ENCODE measurements around the gene CALML3.

Gene CALML3

DNA sequence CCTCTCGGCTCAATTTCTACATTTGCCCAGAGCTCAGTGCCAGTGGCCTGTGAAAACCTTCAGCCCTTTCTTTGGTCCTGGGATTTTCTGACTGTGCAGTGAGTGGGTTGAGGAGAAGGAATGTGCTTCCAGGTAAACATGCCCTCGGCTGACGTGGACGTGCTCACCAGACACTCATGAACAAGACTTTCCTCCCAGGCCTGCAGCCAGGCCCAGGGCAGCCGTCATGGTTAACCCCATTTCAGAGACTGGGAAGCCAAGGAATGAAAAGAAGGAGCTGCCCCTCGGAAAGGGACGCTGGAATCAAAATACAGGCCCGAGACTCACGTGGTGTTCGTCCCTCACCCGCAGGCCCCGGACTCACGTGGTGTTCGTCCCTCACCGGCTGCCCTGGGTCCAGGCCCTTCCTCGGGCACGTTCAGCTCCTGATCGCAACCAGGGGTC is 16.6 kb upstream of the CALML3 start:
- no peak for DNase-seq

DNA sequence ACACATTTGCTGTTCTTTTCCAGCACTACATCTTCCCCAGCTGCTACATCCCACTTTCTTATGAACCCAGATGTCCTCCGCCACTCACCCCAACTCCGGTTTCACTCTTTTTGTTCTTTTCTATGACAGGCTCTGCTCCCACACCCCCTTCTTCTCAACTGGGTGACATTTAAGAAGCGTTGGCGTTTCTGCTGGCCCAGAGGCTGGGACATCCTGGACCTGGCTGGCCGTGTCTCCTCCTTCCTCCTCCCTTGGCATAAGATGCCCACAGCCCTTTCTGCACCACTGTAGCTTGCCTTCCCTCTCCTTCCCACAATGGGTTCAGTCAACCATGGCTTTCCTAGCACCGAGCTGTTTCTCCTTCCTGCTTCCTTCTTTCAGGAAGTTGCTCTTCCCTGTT is 16.0 kb upstream of the CALML3 start:
- no peak for DNase-seq

DNA sequence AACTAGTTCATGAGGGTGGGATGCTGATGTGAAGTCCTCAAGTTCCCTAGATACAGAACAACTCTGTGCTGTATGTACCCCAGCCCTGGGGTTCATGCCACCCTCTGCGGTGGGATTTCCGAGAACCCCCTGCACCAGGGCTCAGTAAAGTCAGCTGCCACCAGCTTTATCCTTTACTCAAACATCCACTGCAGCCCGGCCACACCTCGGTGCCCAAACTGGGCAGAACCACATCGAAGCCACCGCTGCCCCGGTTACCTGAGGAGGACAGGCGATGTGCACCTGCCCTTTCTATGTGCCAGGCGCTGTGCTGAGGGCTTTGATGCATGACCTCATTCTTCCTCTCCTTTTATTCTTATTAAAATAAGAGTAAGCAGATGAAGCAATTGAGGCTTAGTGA is 15.5 kb upstream of the CALML3 start:
- no peak for DNase-seq

DNA sequence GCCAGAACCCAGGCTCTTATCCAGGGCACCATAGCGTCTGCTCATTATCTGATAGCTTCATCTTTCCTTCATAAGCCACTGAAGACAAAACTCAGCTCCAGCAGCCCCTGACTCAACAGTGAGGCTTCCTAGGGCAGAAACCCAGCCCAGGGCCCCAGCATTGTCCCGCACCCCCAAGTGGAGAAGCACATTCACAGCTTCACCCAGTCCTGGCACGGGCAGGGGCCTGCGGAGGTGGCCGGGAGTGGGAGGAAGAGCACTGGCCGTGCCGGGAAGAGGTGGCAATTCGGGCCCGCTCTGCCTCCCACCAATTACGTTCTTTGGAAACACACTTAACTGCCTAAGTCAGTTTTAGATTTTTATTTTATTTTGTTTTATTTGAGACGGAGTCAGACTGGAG is 15.1 kb upstream of the CALML3 start:
- no peak for DNase-seq

DNA sequence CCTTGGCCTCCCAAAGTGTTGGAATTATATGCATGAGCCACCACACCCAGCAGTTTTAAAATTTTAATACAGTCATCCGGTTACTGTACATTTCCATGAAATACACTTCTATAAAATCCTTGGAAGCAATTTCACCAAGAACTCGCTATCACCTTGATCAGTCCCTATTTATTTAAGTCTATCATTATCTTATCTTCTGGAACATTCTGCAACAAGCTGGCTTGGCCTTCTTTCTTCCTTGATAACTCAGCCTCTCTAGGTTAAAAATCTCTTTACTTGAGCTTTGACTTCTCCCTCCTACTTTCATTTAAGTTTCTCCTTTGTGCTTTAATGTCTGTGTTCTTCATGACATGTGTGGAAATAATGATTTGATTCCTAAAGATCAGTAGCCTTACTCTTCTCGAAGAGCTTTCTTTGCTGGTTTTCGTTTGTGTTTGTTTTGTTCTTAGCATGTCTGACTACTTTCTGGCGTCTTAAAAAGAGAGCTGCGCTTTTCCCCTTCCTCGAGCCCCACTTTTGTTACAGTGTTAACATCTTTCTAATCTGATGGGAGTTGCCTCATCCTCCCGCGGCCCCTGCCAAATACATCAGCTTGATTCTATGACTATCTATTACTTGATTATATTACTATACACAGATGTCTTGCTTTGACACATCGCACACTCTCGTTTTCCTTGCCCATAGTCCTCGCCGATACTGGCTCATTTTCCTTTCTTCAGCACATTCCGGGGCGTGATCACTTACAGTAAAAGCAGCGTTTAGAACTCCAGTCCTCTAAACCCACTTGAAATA is 14.3 kb upstream of the CALML3 start:
- no peak for DNase-seq

DNA sequence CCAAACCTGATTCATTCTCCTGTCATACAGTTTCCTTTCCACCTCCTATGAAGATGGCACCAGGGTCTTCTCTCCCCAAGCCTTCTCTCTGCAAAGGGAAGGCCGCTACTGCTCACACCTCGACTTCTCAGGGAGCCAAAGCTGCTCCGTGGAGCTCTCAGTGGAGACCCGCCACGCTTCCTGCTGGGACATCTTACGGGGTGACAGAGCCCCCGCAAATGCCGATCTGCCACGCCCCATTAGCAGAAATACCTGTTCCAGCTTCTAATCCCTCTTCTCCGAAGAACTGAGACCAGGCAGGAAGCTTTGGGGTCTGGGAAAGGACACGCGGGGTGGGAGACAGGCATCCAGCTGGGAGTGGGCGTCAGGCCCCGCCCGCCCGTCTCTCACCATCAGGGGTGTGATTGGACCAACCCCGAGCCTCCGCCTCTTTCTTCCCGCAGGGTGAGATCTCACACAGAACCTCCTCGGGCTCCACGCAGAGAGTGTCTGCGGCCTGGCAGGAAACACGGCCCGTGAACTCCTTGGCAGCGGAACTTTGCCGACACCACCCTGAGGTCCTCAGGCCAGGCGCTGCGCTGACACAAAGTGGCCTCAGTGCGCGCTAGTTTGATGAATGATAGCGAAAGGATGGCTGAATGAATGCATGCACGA is 13.4 kb upstream of the CALML3 start:
- DNase-seq, result no peak

DNA sequence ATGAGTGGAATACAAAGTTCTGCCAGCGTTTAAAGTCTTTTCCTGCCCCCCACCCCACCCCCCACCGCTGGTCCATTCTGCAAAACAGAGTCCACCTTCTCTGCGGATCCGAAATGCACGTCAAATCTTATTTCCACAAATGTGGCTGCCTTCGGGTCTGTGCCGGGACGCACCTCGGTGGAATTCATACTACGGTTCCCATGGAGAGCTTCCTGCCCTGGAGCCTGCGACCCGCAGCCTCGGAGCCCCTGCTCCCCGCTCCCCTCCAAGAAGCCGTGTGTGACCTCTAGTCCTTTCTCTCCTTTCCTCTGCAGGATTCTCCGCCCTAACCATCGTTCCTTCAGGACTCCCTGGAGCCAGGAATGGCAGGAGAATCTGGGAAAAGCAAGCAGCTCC is 12.9 kb upstream of the CALML3 start:
- no peak for DNase-seq

DNA sequence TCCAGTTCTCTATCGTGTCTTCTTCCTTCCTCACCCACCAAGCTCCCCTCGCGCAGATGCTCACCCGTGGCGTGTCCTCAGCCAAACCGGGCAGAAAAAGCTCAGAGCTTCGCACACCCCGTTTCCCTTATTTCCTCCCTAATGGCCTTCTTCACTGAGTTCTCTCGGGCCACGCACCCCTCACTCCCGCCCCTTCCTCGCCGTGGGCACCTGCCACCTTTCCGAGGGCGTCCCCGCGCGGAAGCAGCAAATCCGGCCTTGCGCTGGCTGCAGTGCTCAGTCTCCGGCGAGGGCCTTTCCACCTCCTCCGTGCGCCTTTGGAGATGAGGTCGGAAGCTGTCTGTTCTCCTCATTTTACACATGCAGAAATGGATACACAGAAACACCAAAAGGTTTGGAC is 12.4 kb upstream of the CALML3 start:
- no peak for DNase-seq

DNA sequence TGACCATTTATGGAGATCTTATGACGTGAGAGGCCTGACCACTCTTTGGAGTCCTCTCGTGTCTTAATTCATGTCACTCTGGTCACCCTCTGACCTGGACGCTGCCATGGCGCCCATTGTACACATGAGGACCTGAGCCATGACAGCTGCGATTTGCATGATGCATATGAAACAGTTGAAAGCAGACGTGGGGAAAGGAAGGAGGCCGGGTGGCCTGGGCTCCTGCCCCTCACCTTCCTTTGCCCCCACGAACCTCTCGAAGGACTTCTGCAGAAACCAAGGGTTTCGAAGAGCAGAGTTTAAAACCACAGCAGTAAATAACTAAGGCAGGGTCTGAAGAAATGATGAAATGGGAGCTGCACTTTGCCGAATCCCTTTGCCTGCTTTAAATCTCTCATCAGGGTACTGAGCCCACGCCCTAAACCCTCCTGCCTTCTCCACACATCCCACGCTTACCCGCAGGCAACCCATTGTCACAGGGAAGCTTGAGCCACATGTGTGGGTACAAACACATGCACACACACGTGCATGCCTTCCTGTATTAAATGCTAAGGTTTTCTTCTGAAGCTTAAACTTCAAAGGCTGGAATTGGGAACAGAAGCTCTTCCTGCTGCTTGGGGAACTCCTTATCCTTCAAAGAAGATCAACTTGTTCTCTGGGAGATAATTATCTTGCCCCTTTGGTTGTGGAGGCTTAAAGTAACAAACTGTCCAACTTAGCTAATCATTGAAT is 11.7 kb upstream of the CALML3 start:
- DNase-seq, result no peak

DNA sequence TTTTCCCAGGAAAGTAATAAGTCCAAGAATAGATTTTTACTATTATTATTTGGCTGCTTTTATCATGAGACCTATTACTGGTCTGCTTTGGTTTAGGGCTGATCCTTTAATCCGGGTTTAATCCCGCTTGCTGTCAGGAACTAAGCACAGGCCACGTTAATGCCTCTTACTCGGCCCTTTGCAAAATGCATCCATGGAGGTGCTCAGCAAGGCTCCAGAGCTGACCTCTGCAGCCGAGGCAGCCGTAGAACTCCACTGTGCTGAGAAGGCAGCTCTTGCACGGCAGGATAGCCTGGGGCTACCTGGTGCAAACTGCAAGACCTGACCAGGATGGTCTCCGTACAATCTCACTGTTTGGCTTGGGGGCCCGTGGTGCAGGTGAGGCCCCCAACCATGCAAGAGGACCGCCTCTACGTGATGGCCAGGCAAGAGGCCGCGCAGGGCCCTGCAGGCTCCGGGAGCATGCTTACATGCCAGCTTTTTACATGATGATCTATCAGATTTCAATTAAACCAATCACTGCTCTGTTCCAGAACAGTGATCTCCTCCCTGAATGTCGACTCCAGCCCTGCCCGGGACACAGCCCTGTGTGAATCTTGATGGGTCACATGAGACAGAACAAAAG is 10.4 kb upstream of the CALML3 start:
- DNase-seq, result no peak

DNA sequence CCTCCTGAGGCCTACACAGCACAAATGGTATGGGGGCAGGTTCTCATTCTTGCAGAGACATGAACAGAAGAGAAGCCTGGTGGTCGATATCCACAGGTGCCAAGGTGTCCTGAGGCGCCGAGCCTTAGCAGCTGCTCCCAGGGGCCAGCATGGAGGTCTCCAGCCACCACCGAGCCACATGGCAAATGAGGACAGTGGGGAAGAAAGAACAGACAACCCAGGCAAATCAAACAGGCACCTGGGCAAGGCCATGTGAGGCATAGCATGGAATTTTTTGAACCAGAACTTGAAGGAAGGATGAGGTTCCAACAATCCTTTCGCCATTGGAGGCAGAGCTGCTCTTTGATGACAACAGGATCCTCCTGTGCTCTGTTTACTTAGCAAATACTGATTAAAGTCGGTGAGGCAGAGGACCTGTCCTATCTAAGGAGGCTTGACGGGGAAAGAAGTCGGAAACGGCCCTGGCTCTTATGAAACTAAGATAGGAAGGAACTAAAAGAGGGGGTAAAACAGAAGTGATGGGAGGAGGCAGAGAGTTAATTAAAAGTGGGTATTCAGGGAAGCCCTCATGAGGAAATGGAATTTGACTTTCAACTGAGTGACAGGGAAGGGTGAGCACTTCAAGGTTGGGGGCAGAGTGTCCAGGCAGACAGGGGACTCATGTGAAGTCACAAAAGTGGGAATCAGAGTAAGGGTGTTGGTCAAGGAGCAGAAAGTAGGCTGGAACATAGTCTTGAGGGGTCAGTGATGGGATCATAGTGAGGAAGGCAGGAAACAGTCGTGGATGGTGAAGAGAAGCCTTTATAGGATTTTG is 8.6 kb upstream of the CALML3 start:
- DNase-seq, result no peak

DNA sequence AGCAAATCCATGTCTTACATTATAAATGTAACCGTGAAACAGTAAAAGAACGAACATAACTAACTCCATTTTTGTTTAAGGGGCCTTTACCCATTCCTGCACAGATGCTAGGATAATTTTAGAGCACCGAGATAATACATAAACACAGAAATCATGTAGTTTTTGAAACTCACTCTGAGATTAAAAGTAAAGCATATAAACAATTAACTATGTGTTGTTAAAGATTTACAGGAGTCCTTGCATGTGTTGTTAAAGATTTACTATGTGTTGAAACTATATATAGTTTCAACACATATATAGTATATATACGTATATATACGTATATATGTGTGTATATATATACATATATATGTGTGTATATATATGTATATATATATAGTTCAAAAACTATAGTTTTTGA is 7.2 kb upstream of the CALML3 start:
- DNase-seq, result no peak

DNA sequence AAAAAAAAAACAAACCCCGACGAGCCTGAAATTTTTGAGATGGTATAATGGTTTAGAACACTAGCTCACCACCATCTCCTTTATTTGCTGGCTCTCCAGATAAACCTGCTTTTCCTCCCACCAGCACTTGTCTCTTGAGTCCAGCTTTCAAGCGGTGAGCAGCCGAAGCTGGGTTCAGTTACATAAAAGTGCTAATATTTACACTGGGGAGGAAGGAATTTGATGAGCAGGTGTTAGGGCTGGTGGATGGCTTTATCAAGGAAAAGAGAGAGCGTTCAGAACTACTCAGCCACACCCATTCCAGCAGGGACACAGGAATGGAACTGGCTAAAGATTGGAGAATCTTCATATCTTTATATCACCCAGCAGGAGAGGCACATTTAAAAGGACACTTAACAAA is 6.6 kb upstream of the CALML3 start:
- DNase-seq, result no peak

DNA sequence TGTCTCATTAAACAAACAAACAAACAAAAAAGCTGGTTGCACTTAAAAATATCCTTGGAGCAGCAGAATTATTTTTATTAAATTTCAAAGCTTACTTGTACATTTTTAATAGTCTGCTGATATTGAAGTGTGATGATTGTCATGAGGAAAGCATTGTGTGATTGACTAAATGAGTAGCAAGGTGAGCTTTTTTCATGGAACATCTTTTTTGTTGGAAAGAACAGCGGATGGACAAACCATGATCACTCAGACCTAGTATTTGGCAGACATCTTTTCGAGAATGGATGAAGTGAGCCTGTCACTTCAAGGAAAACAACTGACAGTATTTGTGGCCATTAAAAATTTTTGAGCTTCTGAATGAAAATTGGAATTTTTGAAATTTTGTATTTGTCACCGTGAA is 5.7 kb upstream of the CALML3 start:
- no peak for DNase-seq

DNA sequence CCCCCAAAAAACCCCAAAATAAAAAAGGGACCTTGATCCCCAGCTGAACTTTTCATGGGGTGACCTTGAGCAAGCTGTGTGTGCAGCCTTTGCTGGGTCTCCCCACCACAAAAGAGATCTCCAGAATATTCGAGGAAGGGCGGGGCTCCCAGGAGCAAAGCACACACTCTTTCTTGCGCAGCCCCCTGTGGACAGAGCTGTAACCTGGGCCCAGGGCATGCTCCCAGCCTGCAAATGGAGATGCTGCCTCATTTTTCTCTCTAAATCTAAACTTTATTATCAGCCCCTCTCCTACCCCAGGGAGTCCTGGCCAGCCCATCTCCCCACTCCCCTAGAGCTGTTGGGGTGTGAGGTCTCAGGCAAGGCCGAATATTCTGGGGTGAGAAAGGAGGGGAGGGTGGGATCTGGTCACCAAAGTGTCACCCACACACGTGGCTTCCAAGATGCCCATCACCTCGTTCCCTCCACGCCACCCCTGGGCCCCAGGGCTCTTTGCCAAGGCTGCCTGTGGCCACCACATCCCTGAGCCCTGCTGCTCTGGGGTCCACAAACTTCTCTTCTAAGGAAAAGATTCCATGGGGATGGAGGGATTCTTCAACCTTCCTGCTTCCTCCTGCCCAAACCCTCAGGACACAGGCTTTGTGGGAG is 1.7 kb upstream of the CALML3 start:
- DNase-seq, result no peak

DNA sequence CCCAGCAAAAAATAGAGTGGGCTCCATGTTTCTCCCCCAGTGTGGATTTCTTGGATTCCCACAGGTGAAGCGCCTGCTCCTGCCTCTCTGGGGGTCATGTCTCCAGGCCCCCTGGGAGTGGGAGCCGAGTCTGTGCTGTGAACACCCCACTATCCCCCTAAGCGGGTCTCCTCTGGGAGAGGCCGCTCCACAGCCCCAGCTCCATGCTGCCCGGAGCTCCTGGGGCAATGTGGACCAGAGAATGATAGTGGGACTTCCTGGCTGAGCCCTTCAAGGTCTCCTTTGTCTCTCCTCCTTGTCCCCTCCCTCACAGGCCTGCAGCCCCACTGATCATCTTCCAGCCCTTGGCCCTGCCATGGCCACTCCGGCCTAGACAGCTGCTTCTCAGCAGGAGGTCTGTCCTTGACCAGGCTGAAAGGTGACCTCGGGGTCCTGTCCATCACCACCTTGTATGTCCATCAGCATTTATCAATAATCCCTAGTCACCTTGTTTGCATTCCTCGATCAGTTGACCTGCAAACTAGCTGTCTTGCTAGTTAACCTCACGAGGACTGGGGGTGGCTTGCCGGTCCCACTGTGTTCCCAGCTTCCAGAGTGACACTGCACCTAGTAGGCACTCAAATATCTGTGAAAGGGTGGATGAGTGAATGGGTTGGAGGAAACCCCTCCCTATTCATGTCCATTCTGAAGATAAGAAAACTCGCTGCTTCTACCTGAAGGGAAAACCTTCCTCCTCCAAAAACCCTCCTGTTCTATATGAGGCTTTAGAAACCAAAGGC is 776 bp upstream of the CALML3 start:
- DNase-seq, result no peak

DNA sequence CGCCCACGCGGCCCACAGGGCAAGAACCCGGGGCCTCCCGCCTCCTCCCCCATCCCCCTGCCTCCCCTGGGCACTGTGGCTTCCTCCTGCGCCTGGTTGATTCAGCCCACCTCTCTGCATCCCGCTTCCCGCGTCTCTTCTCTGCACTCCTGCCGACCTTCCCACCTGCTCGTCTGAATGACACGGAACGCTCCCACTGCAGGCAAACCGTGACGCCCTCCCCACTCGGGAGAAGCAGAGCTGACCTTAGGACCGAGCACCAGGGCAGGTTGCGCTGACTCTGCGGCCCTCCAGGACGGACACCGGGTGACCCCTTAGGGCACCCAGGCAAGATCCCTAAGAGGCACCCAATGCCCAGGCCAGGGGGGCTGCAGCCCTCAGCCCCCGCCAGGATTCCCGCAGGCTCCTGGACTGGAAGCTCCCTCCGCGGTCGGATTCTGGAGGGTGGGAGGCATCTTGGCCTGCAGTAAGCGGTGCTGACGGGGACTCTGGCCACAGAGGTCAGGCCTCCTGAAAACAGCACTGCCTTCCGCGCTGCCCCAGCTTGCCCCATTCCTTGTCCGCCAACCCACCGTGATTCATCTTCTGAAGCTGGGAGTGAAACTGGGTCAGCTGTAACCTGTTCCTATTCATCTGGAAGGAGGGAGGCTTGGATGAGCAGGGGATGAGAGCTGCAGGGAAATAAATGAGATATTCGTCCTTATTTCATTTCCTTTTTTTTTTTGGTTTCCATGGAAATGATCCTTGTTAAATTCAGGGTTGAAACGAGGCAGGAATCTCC is 990 bp downstream of the CALML3 start:
- no peak for DNase-seq

DNA sequence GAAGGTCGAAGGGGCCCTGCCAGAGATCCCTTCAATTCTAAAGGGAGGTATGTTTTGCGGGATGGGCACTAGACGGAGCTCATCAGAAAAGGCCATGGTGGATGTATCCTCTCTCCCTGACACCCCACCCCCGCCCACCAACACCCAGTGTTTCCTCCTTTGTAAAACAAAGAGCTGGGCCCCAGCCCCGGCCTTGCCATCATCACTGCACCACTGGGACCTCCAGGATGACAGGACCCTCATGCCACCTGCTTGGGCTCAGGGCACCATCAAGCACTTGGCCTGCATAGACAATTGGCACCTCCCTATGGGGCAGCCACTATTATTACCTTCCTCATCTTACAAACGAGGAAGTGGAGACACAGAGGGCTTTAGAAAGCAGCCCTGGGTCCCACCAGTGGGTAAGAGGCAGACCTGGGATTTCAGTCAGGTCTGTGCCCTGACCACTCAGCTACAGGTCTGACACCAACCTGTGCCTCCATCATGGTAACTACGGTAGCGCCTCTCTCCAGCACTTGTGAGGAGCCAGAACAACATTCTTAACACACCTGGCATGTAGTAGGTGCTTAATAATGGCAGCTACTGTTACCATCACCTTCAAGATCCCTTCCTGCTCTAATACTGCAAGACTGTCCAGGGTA is 2.0 kb downstream of the CALML3 start:
- DNase-seq, result no peak

DNA sequence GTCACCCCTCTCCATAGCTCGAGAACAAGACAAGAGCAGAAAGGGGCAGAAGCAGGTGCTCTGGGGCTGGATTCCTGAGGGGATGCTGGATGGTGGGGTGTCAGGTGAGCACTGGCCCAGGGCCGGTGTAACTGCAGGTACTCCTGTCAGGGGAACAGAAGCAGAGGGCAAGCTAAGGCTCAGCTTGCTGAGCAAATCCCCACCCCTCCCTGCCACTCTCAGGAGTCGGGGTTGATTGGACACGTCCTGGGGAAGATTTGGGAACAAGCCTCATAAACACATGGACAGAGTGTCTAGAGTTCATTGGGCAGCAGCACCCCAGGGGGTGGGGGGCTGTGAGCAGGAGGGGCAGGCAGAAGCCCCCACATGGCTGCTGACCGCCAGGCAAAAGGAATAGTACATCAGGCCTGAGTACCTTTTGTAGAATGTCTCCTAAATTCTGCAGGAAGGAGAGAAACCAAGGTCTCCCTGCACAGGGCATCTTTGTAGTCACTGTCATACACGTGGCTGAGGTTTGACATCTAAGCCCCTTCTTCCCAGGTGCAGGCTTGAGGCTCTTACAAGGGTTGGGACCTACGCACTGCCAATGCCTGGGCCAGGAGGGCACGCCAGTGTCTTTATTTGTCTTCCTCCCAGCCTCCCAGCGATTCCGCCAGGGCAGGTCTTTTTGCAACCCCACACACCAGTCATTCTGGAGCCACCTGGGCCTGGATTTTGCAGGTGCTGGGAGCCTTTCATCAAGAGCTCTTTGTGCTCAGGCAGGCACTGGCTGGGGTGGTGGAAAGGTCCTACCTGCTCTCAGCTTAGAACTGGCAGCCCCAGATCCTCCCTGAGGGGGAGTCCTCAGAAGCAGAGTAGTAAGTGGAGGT is 2.8 kb downstream of the CALML3 start:
- no peak for DNase-seq
